ENCODE results near the gene ADARB2. TPM values are rescaled to one million over a fixed set of nuclear protein-coding genes. Genes with fewer than 3 reads are reported as not detected.

ADARB2 gene
- total and polyA plus RNA-seq, 2 experiments from 2014 or later, result 0.13 to 0.48 TPM

- 92% methylated on average over 29 of the region's 29 CpGs for WGBS (ENCODE audit: low lambda C conversion rate, missing lambda C conversion rate)
- no peak overlapping the region for H3K4me2 ChIP-seq
Observed at GRCh38 chr10:1567742-1568495, 169.4 kb downstream of the ADARB2 start.

GRCh38 chr10:1567152-1567551 is 170.2 kb downstream of the ADARB2 start:
- H3K36me3 ChIP-seq (replicated peaks; ENCODE audit: insufficient read depth, low read depth), result no peaks in the 10 kb centered on the region

More at GRCh38 chr10:1567742-1568495, 169.4 kb downstream of the ADARB2 start:
- Histone ChIP-seq H3K79me2 (no peaks in the 10 kb centered on the region), H3K27ac (no peak overlapping the region), H4K20me1 (ENCODE audit: insufficient read depth, poor library complexity, severe bottlenecking) (no peaks in the 10 kb centered on the region), H3K4me3 (no peak overlapping the region), H3K36me3 (replicated peaks; ENCODE audit: insufficient read depth, low read depth) (no peaks in the 10 kb centered on the region), H3K27me3 (peaks cover 7% of the 10 kb centered on the region), H3K9me2 (replicated peaks; ENCODE audit: insufficient read depth) (no peaks in the 10 kb centered on the region), H2AFZ (no peak overlapping the region), H3K4me1 (ENCODE audit: insufficient read depth) (no peaks in the 10 kb centered on the region), H3K9me3 (ENCODE audit: low read depth) (no peaks in the 10 kb centered on the region)
- DNase-seq (ENCODE audit: low spot score), result no peak
- TF ChIP-seq CTCF (IDR thresholded peaks at IDR 0.05; ENCODE audit: poor library complexity), result no peak
- TF ChIP-seq EZH2phosphoT487 (IDR thresholded peaks at IDR 0.05; ENCODE audit: low read depth, severe bottlenecking, unreplicated experiment), result no peak
- no peak for TF ChIP-seq EZH2 (IDR thresholded peaks at IDR 0.05; ENCODE audit: borderline replicate concordance)

GRCh38 chr10:1564791-1565190 is 172.5 kb downstream of the ADARB2 start:
- 92% methylated on average over 11 of the region's 11 CpGs for WGBS (ENCODE audit: low lambda C conversion rate, missing lambda C conversion rate)

More at GRCh38 chr10:1567152-1567551, 170.2 kb downstream of the ADARB2 start:
- Histone ChIP-seq H2AFZ (no peak overlapping the region), H3K4me1 (ENCODE audit: insufficient read depth) (no peaks in the 10 kb centered on the region), H3K4me3 (no peak overlapping the region), H3K4me2 (no peak overlapping the region), H3K27ac (no peak overlapping the region), H4K20me1 (ENCODE audit: insufficient read depth, poor library complexity, severe bottlenecking) (no peaks in the 10 kb centered on the region), H3K9me2 (replicated peaks; ENCODE audit: insufficient read depth) (no peaks in the 10 kb centered on the region), H3K27me3 (peaks cover 7% of the 10 kb centered on the region), H3K9me3 (ENCODE audit: low read depth) (no peaks in the 10 kb centered on the region), H3K79me2 (no peaks in the 10 kb centered on the region)
- DNase-seq (ENCODE audit: low spot score), result no peak
- WGBS (ENCODE audit: low lambda C conversion rate, missing lambda C conversion rate), result 85% methylated on average over 7 of the region's 7 CpGs
- TF ChIP-seq EZH2 (IDR thresholded peaks at IDR 0.05; ENCODE audit: borderline replicate concordance) (no peak), EZH2phosphoT487 (IDR thresholded peaks at IDR 0.05; ENCODE audit: low read depth, severe bottlenecking, unreplicated experiment) (no peak), CTCF (IDR thresholded peaks at IDR 0.05; ENCODE audit: poor library complexity) (no peak)

More at GRCh38 chr10:1564791-1565190, 172.5 kb downstream of the ADARB2 start:
- Histone ChIP-seq H3K4me2 (no peak overlapping the region), H2AFZ (no peak overlapping the region), H4K20me1 (ENCODE audit: insufficient read depth, poor library complexity, severe bottlenecking) (no peaks in the 10 kb centered on the region), H3K79me2 (no peaks in the 10 kb centered on the region), H3K9me2 (replicated peaks; ENCODE audit: insufficient read depth) (no peaks in the 10 kb centered on the region), H3K4me1 (ENCODE audit: insufficient read depth) (no peaks in the 10 kb centered on the region), H3K27ac (no peak overlapping the region), H3K4me3 (no peak overlapping the region), H3K36me3 (replicated peaks; ENCODE audit: insufficient read depth, low read depth) (no peaks in the 10 kb centered on the region), H3K9me3 (ENCODE audit: low read depth) (no peaks in the 10 kb centered on the region), H3K27me3 (peaks cover 7% of the 10 kb centered on the region)
- TF ChIP-seq EZH2phosphoT487 (IDR thresholded peaks at IDR 0.05; ENCODE audit: low read depth, severe bottlenecking, unreplicated experiment) (no peak), CTCF (IDR thresholded peaks at IDR 0.05; ENCODE audit: poor library complexity) (no peak), EZH2 (IDR thresholded peaks at IDR 0.05; ENCODE audit: borderline replicate concordance) (no peak)
- no peak for DNase-seq (ENCODE audit: low spot score)

Measured in hepatocyte (in vitro differentiated cells).